CD4-positive, alpha-beta T cell (primary cell): ENCODE results near the gene C1QL4. TPM values are rescaled to one million over a fixed set of nuclear protein-coding genes. Genes with fewer than 3 reads are reported as not detected.
"Not testable (repeated sequence)": the region's sequence is repeated elsewhere in the genome, so short reads cannot be mapped to it uniquely, and the experiment has no call there.

ENCODE experiments used
- ATAC-seq: fragments of 200-7000 bp; cut with Tn5 transposase; one replicate; pipeline ENCODE4 v1.10.0; 2022; ENCODE audit warnings: mild to moderate bottlenecking; ENCODE audit not compliant: poor library complexity
- CTCF ChIA-PET: fragments of 350-600 bp; sonication (Branson Sonifier 250); formaldehyde crosslinking; loops from one replicate; lab custom pipeline; 2021; ENCODE audit warnings: antibody characterized with exemption, inconsistent platforms; lab: Charles Lee
- POLR2A ChIA-PET: fragments of 350-600 bp; sonication (Branson Sonifier 250); formaldehyde crosslinking; loops from one replicate; lab custom pipeline; 2021; ENCODE audit warnings: antibody characterized with exemption, inconsistent platforms; lab: Charles Lee
- DNase-seq, 14 experiments: peaks; one replicate each; pipeline ENCODE4 v3.0.0-alpha.2; 2013 to 2020; ENCODE audit warnings: mixed read lengths in 2 of 14
- H3K27ac ChIP-seq, 2 donors: one replicate each; pipeline versions ENCODE4 v1.5.1 to v1.7.0; 2013; ENCODE audit warnings: low read length in 2 of 2, low read depth in 1 of 2, mild to moderate bottlenecking in 1 of 2
- H3K27me3 ChIP-seq, 2 experiments: 1 replicate in 1 of 2; 2 replicates in 1 of 2; pipeline versions ENCODE4 v1.6.1 to v1.7.0; 2013; ENCODE audit warnings: low read length in 2 of 2, control low read depth in 1 of 2, mild to moderate bottlenecking in 1 of 2, moderate library complexity in 1 of 2; ENCODE audit not compliant: insufficient read depth in 2 of 2, control insufficient read depth in 1 of 2
- H3K36me3 ChIP-seq: one replicate; pipeline ENCODE4 v1.6.1; 2013; ENCODE audit warnings: low read length, control low read depth; ENCODE audit not compliant: insufficient read depth
- H3K4me1 ChIP-seq: one replicate; pipeline ENCODE4 v1.6.1; 2013; ENCODE audit warnings: low read length, control low read depth; ENCODE audit not compliant: insufficient read depth
- H3K4me3 ChIP-seq: one replicate; pipeline ENCODE4 v1.5.1; 2013; ENCODE audit warnings: mild to moderate bottlenecking, low read length, moderate library complexity
- H3K9me3 ChIP-seq, 2 experiments: 1 replicate in 1 of 2; 2 replicates in 1 of 2; pipeline versions ENCODE4 v1.6.1 to v1.7.0; 2013; ENCODE audit warnings: low read length in 2 of 2, mild to moderate bottlenecking in 2 of 2, control low read depth in 1 of 2, moderate library complexity in 1 of 2; ENCODE audit not compliant: control insufficient read depth in 1 of 2, insufficient read depth in 1 of 2
- H3K27ac Mint-ChIP-seq: one replicate; pipeline ENCODE4 v1.8.0; 2020; ENCODE audit warnings: mixed read lengths
- H3K27me3 Mint-ChIP-seq: one replicate; pipeline ENCODE4 v1.8.0; 2021; ENCODE audit warnings: mixed read lengths
- H3K36me3 Mint-ChIP-seq: one replicate; pipeline ENCODE4 v1.8.0; 2021; ENCODE audit warnings: low read depth, mixed read lengths
- H3K4me1 Mint-ChIP-seq: one replicate; pipeline ENCODE4 v1.8.0; 2021; ENCODE audit warnings: low read depth, mixed read lengths
- H3K4me3 Mint-ChIP-seq: one replicate; pipeline ENCODE4 v1.8.0; 2020; ENCODE audit warnings: mild to moderate bottlenecking, mixed read lengths
- H3K9me3 Mint-ChIP-seq: one replicate; pipeline ENCODE4 v1.8.0; 2020; ENCODE audit warnings: mixed read lengths
- intact Hi-C, 2 experiments: fragments of 100-400 bp; cut with DNase I in 1 of 2; cut with micrococcal nuclease in 1 of 2; formaldehyde crosslinking; loops; one replicate each; pipeline versions ENCODE4 v1.15.1 to v1.9.0; 2023 to 2025; cut with DNase I, micrococcal nuclease
- total RNA-seq, 174 experiments: library from RNA in 2 of 174; stranded (reverse) in 2 of 174; gene quantifications; one replicate each; pipeline ENCODE4 v1.2.3 and lab custom pipeline; 2021 to 2026
- TF ChIP-seq, protein P1 (sequence below): fragments of 200-600 bp; IDR thresholded peaks from one replicate; pipeline ENCODE4 v1.8.0; 2022; ENCODE audit warnings: antibody characterized with exemption, mild to moderate bottlenecking

C1QL4 gene
- total RNA-seq, 2 experiments from 2014 or later, result not detected

DNA sequence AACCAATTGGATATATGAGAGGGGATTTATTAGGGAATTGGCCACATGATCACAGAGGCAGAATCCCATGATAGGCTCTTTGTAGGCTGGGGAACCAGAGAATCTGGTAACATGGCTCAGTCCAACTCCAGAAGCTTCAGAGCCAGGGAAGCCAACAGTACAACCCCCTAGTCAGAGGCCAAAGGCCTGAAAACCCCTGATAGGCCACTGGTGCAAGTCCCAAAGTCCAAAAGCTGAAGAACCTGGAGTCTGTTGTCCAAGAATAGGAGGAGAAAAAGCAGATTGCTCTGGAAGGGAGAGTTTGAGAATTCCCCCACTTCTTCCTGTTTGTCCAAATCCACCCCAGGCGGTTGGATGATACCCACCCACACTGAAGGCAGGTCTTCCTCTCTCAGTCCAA is 22.2 kb downstream of the C1QL4 start:
- Histone ChIP-seq H3K9me3 (no peaks in the 10 kb centered on the region), H3K27me3 (no peaks in the 10 kb centered on the region), H3K4me1 (no peaks in the 10 kb centered on the region), H3K27ac (no peak overlapping the region), H3K4me3 (no peak overlapping the region), H3K36me3 (no peaks in the 10 kb centered on the region)
- H3K27me3 Mint-ChIP-seq, result peaks cover 13% of the 10 kb centered on the region
- H3K27ac Mint-ChIP-seq, result no peak overlapping the region
- H3K4me3 Mint-ChIP-seq, result no peak overlapping the region
- H3K9me3 Mint-ChIP-seq, result no peaks in the 10 kb centered on the region
- ATAC-seq (no peak), DNase-seq (no peak)
- intact Hi-C loops, result no loop called here
- CTCF ChIA-PET, result no interaction called here
- POLR2A ChIA-PET, result no interaction called here
- no peaks in the 10 kb centered on the region for H3K4me1 Mint-ChIP-seq
- TF ChIP-seq, protein P1, sequence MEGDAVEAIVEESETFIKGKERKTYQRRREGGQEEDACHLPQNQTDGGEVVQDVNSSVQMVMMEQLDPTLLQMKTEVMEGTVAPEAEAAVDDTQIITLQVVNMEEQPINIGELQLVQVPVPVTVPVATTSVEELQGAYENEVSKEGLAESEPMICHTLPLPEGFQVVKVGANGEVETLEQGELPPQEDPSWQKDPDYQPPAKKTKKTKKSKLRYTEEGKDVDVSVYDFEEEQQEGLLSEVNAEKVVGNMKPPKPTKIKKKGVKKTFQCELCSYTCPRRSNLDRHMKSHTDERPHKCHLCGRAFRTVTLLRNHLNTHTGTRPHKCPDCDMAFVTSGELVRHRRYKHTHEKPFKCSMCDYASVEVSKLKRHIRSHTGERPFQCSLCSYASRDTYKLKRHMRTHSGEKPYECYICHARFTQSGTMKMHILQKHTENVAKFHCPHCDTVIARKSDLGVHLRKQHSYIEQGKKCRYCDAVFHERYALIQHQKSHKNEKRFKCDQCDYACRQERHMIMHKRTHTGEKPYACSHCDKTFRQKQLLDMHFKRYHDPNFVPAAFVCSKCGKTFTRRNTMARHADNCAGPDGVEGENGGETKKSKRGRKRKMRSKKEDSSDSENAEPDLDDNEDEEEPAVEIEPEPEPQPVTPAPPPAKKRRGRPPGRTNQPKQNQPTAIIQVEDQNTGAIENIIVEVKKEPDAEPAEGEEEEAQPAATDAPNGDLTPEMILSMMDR, result no peak
- no peaks in the 10 kb centered on the region for H3K36me3 Mint-ChIP-seq

DNA sequence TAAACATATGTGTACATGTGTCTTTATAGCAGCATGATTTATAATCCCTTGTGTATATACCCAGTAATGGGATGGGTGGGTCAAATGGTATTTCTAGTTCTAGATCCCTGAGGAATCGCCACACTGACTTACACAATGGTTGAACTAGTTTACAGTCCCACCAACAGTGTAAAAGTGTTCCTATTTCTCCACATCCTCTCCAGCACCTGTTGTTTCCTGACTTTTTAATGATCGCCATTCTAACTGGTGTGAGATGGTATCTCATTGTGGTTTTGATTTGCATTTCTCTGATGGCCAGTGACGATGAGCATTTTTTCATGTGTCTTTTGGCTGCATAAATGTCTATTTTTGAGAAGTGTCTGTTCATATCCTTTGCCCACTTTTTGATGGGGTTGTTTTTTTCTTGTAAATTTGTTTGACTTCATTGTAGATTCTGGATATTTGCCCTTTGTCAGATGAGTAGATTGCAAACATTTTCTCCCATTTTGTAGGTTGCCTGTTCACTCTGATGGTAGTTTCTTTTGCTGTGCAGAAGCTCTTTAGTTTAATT is 26.5 kb downstream of the C1QL4 start:
- CTCF ChIA-PET, POLR2A ChIA-PET, ATAC-seq, H3K27ac ChIP-seq, H3K36me3 Mint-ChIP-seq, H3K27me3 ChIP-seq, H3K4me1 ChIP-seq, H3K9me3 Mint-ChIP-seq, H3K36me3 ChIP-seq, DNase-seq, H3K27ac Mint-ChIP-seq, H3K9me3 ChIP-seq, H3K4me3 Mint-ChIP-seq, intact Hi-C loops, H3K4me1 Mint-ChIP-seq, H3K4me3 ChIP-seq: not testable (repeated sequence)
- H3K27me3 Mint-ChIP-seq, result peaks cover 43% of the 10 kb centered on the region

DNA sequence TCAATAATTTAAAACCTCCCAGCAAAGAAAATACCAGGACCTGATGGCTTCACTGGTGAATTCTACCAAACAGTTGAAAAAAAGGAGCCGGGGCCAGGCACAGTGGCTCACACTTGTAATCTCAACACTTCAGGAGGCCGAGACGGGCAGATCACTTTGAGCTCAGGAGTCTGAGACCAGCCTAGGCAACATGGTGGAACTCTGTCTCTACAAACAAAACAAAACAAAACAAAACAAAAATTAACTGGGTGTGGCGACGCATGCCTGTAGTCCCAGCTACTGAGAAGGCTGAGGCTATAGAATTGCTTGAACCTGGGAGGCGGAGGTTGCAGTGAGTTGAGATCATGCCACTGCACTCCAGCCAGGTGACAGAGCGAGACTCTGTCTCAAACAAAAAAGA is 27.6 kb downstream of the C1QL4 start:
- CTCF ChIA-PET, result no interaction called here
- Histone ChIP-seq H3K9me3 (no peaks in the 10 kb centered on the region), H3K27ac (no peak overlapping the region), H3K4me3 (no peak overlapping the region), H3K27me3 (peaks cover 1 to 4% of the 10 kb centered on the region in 2 experiments), H3K36me3 (no peaks in the 10 kb centered on the region), H3K4me1 (no peaks in the 10 kb centered on the region)
- H3K27me3 Mint-ChIP-seq, result peaks cover 43% of the 10 kb centered on the region
- no peak overlapping the region for H3K27ac Mint-ChIP-seq
- no peaks in the 10 kb centered on the region for H3K9me3 Mint-ChIP-seq
- H3K4me3 Mint-ChIP-seq, result no peak overlapping the region
- H3K36me3 Mint-ChIP-seq, result no peaks in the 10 kb centered on the region
- TF ChIP-seq, protein P1, result no peak
- ATAC-seq, result no peak
- H3K4me1 Mint-ChIP-seq, result no peaks in the 10 kb centered on the region
- POLR2A ChIA-PET, result no interaction called here
- intact Hi-C loops, result no loop called here
- no peak for DNase-seq
